Mesothelial cell of epicardium (in vitro differentiated cells): ENCODE measurements around the gene KCNMB2. TPM values are rescaled to one million over a fixed set of nuclear protein-coding genes. Genes with fewer than 3 reads are reported as not detected.

Experiments
- DNase-seq, 2 experiments: peaks; one replicate each; pipeline ENCODE4 v3.0.0; 2021; ENCODE audit warnings: low spot score in 2 of 2; ENCODE audit not compliant: unreplicated experiment in 2 of 2
- H3K27ac Mint-ChIP-seq: 2 replicates; pipeline ENCODE4 v1.8.0; 2021; ENCODE audit warnings: mixed read lengths
- H3K27me3 Mint-ChIP-seq: 2 replicates; pipeline ENCODE4 v1.8.0; 2021; ENCODE audit warnings: low read depth, mixed read lengths
- H3K36me3 Mint-ChIP-seq: 2 replicates; pipeline ENCODE4 v1.8.0; 2021; ENCODE audit warnings: mixed read lengths
- H3K4me1 Mint-ChIP-seq: 2 replicates; pipeline ENCODE4 v1.8.0; 2021; ENCODE audit warnings: mixed read lengths
- H3K4me3 Mint-ChIP-seq: 2 replicates; pipeline ENCODE4 v1.8.0; 2021; ENCODE audit warnings: mild to moderate bottlenecking, moderate library complexity, mixed read lengths
- H3K9me3 Mint-ChIP-seq: 2 replicates; pipeline ENCODE4 v1.8.0; 2021; ENCODE audit warnings: mixed read lengths
- CTCF ChIP-seq: fragments of 200-600 bp; sonication (generic); IDR thresholded peaks from one replicate; pipeline ENCODE4 v1.5.0; 2021; ENCODE audit warnings: antibody characterized with exemption; ENCODE audit not compliant: unreplicated experiment
- total RNA-seq: library from RNA; stranded (reverse); gene quantifications from 3 replicates; pipeline ENCODE4 v1.2.1, GENCODE V29; 2021

The KCNMB2 gene
- total RNA-seq, 1 donor from 2014 or later: 3.9 TPM

GRCh38 chr3:178522200-178523052 lies 13.8 kb upstream of the KCNMB2 start:
- no peak for DNase-seq
- H3K36me3 Mint-ChIP-seq: no peaks in the 10 kb centered on the region
- no peaks in the 10 kb centered on the region for H3K9me3 Mint-ChIP-seq
- H3K4me1 Mint-ChIP-seq: peaks cover 9% of the 10 kb centered on the region
- no peak for TF ChIP-seq CTCF
- H3K4me3 Mint-ChIP-seq: no peak overlapping the region
- no peaks in the 10 kb centered on the region for H3K27me3 Mint-ChIP-seq
- H3K27ac Mint-ChIP-seq: no peak overlapping the region

GRCh38 chr3:178525251-178525650 lies 11.0 kb upstream of the KCNMB2 start:
- Mint-ChIP-seq H3K4me3 (no peak overlapping the region), H3K4me1 (peaks cover 14% of the 10 kb centered on the region), H3K27ac (peak overlapping the region; percentile 37), H3K36me3 (no peaks in the 10 kb centered on the region), H3K27me3 (no peaks in the 10 kb centered on the region), H3K9me3 (no peaks in the 10 kb centered on the region)
- no peak for DNase-seq
- TF ChIP-seq CTCF: no peak

GRCh38 chr3:178526291-178526690 lies 9.9 kb upstream of the KCNMB2 start:
- Mint-ChIP-seq H3K9me3 (peaks cover 2% of the 10 kb centered on the region), H3K4me1 (peaks cover 14% of the 10 kb centered on the region), H3K36me3 (no peaks in the 10 kb centered on the region), H3K27me3 (no peaks in the 10 kb centered on the region), H3K4me3 (no peak overlapping the region), H3K27ac (no peak overlapping the region)
- DNase-seq: no peak
- TF ChIP-seq CTCF: no peak

- H3K27me3 Mint-ChIP-seq: no peaks in the 10 kb centered on the region
- H3K4me3 Mint-ChIP-seq: no peak overlapping the region
- no peak for DNase-seq
- TF ChIP-seq CTCF: no peak
- no peaks in the 10 kb centered on the region for H3K36me3 Mint-ChIP-seq
- H3K4me1 Mint-ChIP-seq: peaks cover 19% of the 10 kb centered on the region
- peaks cover 5% of the 10 kb centered on the region for H3K9me3 Mint-ChIP-seq
- no peak overlapping the region for H3K27ac Mint-ChIP-seq
Measured at GRCh38 chr3:178527981-178528380, 8.3 kb upstream of the KCNMB2 start.

- DNase-seq: no peak
- Mint-ChIP-seq H3K36me3 (no peaks in the 10 kb centered on the region), H3K4me3 (no peak overlapping the region), H3K4me1 (peaks cover 27% of the 10 kb centered on the region), H3K27ac (no peak overlapping the region), H3K27me3 (no peaks in the 10 kb centered on the region), H3K9me3 (peaks cover 5% of the 10 kb centered on the region)
- TF ChIP-seq CTCF: no peak
Measured at GRCh38 chr3:178529606-178530225, 6.5 kb upstream of the KCNMB2 start.
